ENCODE data around the gene HINFP. TPM values are rescaled to one million over a fixed set of nuclear protein-coding genes. Genes with fewer than 3 reads are reported as not detected.

The HINFP gene
- total RNA-seq, 4 donors from 2014 or later, result 28.1 to 67.9 (median 49.0) TPM

DNA sequence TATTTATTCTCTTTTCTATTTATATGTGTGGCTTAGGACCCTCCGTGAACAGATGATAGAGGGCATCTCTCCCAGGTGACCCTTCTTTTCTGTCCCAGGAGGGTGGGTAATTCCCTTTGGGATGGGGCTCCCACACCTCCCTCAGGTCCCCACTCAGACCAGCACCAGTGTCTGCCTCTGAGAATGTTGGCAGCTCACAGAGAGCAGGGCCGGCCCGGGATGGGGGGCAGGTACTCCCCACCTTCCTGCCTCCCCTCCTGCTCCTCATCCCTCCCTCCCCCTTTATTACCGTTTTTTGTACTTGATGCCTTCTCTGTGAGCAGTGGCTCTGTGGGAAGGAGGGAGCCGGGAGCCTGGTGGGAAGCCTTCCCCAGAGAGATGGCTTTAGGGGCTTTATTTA, 4.8 kb upstream of the HINFP start:
- no peak for DNase-seq
- peaks cover 0 to 58% (median 0%) of the 10 kb centered on the region in 3 donors for H3K36me3 ChIP-seq
- TF ChIP-seq CTCF (IDR thresholded peaks at IDR 0.05) (no peak), POLR2A (IDR thresholded peaks at IDR 0.05) (no peak)

DNA sequence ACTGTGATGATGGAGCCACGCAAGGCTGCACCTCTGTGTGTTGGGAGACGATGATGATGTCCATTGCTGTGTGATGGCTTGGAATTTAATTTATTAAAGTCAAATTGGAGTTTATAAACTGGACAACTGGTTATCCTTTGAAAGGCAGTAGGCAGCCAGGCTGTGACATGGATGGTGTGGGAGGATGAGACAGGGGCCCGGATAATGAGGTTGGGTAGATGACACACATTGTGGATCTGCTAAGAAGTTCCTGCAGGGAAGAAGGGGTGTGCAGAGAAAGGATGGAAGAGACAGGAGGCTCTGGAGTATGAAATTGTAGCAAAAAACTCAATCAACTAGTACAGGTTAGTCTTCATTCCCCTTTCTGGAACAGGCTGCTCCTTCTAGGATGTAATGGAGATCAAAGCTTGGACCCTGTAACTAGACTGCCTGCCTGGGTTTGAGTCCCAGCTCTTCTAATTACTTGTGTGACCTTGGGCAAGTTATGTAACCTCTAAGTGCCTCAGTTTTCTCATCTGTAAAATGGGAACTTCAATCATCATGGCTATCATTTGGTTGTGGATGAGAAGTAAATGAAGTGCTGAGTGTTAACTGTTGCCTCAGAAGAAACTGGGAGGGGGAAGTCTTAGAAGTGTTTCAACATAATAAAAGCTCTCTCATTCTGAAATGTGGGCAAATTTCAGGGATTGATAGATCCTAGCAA, 4.2 kb upstream of the HINFP start:
- peaks cover 0 to 3% (median 0%) of the 10 kb centered on the region in 4 donors for H3K4me1 ChIP-seq
- no peaks in the 10 kb centered on the region for H3K9me3 ChIP-seq
- no peaks in the 10 kb centered on the region for H3K27me3 ChIP-seq
- DNase-seq, result no peak
- H3K36me3 ChIP-seq, result peaks cover 0 to 53% (median 0%) of the 10 kb centered on the region in 3 donors
- no peak overlapping the region for H3K4me3 ChIP-seq
- H3K27ac ChIP-seq, result no peak overlapping the region
- TF ChIP-seq CTCF (IDR thresholded peaks at IDR 0.05), result no peak
- TF ChIP-seq POLR2A (IDR thresholded peaks at IDR 0.05), result no peak

More for the DNA sequence above, 4.8 kb upstream of the HINFP start:
- Histone ChIP-seq H3K27ac (peak overlapping the region in 3 of 4 donors; percentile 28 to 57 (median 40)), H3K4me1 (no peaks in the 10 kb centered on the region), H3K27me3 (no peaks in the 10 kb centered on the region), H3K4me3 (no peak overlapping the region), H3K9me3 (no peaks in the 10 kb centered on the region)

- Histone ChIP-seq H3K4me3 (no peak overlapping the region), H3K27ac (no peak overlapping the region), H3K27me3 (no peaks in the 10 kb centered on the region), H3K9me3 (no peaks in the 10 kb centered on the region), H3K36me3 (peaks cover 0 to 42% (median 0%) of the 10 kb centered on the region in 3 donors), H3K4me1 (peaks cover 0 to 10% (median 4%) of the 10 kb centered on the region in 4 donors)
- DNase-seq, result no peak
- no peak for TF ChIP-seq POLR2A (IDR thresholded peaks at IDR 0.05)
- no peak for TF ChIP-seq CTCF (IDR thresholded peaks at IDR 0.05)
These were observed 3.2 kb upstream of the HINFP start for GRCh38 chr11:119118227-119118626.

DNA sequence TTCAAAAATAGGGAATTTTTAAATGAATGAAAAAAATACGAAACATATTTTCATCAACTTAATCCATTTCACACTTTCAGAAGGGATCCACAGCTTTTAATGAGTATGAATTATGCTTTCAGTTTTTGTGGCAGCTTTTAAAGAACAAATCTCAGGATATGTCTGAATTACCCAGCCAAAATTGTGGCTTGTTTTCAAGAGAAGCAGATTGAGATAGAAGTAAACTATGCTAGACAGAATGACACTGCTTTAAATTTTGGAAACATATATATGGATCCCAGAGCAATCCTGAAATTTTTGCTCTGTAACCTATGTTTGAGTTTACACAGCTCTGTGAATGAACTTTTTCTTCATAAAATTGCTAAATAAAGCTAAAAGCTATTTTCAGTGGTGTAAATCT, 2.4 kb upstream of the HINFP start:
- TF ChIP-seq POLR2A (IDR thresholded peaks at IDR 0.05) (no peak), CTCF (IDR thresholded peaks at IDR 0.05) (no peak)
- Histone ChIP-seq H3K4me1 (peaks cover 0 to 10% (median 4%) of the 10 kb centered on the region in 4 donors), H3K27me3 (no peaks in the 10 kb centered on the region), H3K9me3 (no peaks in the 10 kb centered on the region), H3K4me3 (no peak overlapping the region), H3K27ac (no peak overlapping the region), H3K36me3 (peaks cover 0 to 38% (median 0%) of the 10 kb centered on the region in 3 donors)
- no peak for DNase-seq

DNA sequence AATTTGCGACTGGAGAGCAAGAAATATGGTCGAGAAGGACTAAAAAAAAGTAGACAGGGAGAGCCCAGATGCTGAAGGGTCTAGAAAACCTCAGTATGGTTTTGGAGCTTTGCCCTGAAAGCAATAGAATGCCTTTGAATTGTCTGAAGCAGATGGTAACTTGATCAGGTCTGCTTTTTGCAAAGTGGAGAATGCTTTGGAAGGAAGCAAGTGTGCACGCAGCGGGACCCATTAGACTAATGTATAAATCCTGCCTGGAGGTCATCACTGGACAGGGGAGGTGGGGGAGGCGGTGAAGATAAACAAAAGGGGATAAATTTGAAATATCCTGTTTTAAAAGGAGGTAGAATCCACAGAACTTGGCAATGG, 757 bp upstream of the HINFP start:
- peak overlapping the region; percentile 73 to 94 (median 82) for H3K4me3 ChIP-seq
- H3K36me3 ChIP-seq, result peaks cover 0 to 36% (median 0%) of the 10 kb centered on the region in 3 donors
- no peaks in the 10 kb centered on the region for H3K27me3 ChIP-seq
- H3K27ac ChIP-seq, result peak overlapping the region; percentile 66 to 88 (median 86)
- no peaks in the 10 kb centered on the region for H3K9me3 ChIP-seq
- H3K4me1 ChIP-seq, result peaks cover 0 to 16% (median 4%) of the 10 kb centered on the region in 4 donors
- no peak for DNase-seq
- TF ChIP-seq POLR2A (IDR thresholded peaks at IDR 0.05), result no peak
- TF ChIP-seq CTCF (IDR thresholded peaks at IDR 0.05), result no peak

Measured in Peyer's patch (tissue), 4 donors.